Stimulated activated CD4-positive, alpha-beta T cell treated with anti-CD3 and anti-CD28 coated beads, Interleukin-2, amount 100 ng/mL, for 48 hours (primary cell): ENCODE measurements around the gene APOL3.
"Not testable (repeated sequence)": the region's sequence is repeated elsewhere in the genome, so short reads cannot be mapped to it uniquely, and the experiment has no call there.

Source experiments
- DNase-seq, 2 donors: peaks; one replicate each; pipeline ENCODE4 v3.0.0-alpha.2; 2020

The APOL3 gene, protein sequence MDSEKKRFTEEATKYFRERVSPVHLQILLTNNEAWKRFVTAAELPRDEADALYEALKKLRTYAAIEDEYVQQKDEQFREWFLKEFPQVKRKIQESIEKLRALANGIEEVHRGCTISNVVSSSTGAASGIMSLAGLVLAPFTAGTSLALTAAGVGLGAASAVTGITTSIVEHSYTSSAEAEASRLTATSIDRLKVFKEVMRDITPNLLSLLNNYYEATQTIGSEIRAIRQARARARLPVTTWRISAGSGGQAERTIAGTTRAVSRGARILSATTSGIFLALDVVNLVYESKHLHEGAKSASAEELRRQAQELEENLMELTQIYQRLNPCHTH

DNA sequence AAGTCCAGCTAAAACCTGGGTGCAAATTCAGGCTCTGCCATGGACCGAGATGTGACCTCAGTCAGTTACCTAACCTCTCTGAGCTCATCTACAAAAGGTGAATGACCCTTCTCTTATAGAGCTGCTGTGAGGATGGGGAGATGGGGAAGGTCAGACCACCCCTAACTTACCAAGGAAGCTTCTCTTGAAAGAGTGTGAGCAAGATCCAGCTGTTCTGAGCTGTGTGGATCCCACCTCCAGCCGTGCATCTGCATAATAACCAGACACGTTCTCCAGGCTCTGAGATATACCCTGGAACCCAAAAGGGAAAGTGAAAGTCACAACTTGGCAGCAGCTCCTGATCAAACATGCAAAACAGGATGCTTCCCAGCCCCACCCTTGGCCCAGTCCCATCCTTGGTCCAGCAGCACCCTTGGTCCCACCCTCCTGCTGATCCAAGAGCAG lies at the start of gene APOL3:
Gene APOL3, minus strand, starts transcription at position 257 of the 444 bp plus-strand sequence. CDS start 11,700 bp downstream, outside the sequence.
- no peak for DNase-seq

DNA sequence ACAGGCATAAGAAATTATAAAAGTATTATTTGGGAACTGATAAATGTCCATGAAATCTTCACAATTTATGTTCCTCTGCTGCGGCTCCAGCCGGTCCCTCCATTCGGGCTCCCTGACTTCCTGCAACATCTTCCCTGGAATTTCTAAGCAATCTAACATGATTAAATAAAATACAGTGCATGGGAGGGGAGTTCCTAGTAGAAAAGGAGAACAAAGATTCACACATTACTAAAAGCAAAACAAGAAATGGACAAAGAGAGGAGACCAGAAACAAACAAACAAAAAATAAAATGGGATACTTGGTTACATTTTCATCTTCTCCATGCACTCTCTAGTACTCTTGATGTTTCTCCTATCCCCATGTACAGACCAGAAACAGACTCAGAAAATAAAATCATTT lies 49.7 kb upstream of the APOL3 start:
- no peak for DNase-seq

DNA sequence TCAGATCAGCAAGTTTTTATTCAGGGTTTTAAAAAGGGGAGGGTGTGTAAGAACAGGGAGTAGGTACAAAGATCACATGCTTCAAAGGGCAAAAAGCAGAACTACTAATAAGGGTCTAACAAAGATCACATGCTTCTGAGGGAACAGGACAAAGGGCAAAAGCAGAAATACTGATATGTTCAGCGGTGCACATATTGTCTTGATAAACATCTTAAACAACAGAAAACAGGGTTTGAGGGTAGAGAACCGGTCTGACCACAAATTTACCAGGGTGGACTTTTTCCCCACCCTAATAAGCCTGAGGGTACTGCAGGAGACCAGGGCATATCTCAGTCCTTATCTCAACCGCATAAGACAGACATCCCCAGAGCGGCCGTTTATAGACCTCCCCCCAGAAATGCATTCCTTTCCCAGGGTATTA lies 48.9 kb upstream of the APOL3 start:
- not testable (repeated sequence) for DNase-seq

DNA sequence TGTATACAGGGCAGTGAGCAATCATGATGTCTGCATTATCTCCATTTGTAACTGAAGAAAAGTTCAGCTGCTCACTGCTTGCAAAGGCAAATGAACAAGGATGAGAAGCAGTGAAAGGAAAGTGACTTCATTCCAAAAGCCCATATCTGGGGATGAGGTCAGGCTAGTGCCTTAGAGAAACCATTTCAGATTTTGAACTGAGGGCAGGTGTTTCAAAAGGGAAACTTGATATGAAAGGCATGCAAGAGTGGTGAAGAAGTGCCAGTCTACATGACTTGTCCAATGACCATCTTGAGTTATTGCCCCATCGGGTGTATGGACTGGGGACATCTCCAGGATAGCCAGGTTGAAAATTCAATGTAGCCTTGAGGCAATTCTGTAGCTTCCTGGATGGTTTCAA lies 48.4 kb upstream of the APOL3 start:
- no peak for DNase-seq

DNA sequence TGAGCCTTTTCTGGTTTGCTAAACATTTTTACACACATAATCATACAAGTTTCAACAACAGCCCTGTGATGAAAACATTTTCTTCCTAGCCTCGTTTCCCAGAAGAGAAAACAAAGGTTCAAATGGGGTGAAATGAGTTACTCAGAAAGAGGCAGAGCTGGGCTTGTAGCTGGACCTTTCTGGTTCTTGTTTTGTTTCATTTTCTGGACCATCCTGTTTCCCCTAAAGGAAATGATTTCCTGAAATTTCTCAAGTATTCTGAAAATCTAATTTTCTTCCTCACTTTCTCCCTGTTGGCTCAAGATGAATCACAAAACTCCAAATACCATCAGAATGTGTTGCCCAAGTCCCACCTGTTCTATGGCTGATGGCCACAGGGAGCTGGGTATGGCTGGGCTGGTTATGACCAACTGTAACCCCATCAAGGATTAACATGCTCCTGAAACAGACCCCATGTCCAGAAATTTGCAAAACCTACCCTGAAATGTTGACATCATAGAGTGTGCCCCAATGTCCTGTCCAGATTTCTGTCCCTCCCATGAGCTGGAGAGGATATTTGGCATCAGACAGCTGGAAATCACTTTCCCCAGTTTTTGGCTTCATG lies 47.7 kb upstream of the APOL3 start:
- no peak for DNase-seq

DNA sequence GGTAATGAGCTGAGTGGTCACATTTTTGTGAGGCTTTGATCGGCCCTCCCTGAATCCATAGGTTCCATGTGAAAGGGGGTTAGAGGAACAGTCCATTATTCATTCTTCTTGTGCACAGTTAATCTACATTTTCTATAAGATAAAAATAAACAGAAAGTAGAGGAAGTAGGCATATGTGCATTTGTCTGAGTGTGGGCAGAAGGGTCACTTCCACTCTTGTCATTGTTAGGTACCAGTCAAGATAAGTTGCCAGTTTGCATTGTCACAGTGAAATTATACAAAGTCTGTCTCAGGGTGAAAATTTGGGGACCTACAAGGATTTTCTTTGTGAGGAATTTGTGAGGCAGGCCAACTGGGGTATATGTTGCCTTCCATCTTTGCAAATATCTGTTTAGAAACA lies 45.7 kb upstream of the APOL3 start:
- DNase-seq = no peak

DNA sequence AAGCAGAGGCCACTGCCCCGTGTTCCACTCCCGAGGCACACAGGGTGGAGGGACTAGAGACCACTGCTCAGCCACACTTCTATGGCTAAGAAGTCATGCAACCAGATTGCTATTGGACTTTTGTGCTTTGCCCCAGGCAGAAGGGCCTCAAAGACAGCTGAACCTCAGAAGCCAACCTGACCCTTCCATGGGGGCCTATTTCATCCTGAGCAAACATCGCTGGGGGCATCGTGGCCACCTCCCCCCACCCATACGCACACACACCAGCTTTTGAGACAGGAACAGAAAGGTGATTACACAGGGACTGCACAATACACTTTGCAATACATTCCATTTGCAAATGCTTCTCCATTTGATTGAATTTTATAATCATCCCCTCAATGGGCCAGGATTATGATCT lies 45.0 kb upstream of the APOL3 start:
- not testable (repeated sequence) for DNase-seq

DNA sequence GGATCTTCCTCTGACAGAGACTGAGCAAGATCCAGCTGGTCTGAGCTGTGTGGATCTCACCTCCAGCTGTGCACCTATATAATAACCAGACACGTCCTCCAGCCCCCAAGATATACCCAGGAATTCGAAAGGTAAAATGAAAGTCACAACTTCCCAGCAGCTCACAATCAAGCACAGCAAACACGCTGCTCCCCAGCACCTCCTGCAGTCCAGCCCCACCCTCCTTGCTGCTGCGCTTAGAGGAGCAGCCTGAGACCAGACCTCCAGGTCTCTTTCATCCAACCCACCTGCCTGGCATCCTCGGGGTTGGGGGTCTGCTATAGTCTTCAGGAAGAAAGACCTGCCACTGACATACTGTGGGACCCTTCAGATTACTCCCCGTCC lies 44.1 kb upstream of the APOL3 start:
- DNase-seq = no peak

DNA sequence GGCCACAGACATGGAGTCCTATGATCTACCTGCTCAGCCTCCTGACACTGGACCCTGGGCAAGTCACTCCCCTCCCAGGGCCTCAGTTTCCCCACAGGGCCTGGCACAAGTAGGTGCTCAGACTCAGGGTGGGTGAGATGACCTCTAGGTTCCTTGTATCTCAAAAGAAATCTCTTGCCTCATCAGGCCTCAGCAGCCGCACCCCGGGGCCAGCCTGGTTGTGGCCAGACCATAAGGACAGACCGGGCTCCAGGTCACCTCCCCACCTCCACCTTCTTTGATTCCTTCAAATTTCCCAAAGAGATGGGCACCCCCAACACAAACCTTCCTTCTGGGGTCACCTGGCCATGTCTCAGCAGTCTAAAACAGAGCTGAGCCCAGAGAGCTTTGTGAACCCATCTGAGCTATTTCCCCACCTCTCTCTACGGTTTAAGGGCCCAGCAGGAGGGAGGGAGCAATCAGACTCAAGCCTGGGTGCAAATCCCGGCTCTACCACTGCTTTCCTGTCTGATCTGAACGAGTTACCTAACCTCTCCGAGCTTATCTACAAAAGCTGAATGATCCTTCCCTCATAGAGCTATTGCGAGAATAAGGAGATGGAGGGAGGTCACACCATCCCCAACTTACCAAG lies 43.6 kb upstream of the APOL3 start:
- DNase-seq = no peak

DNA sequence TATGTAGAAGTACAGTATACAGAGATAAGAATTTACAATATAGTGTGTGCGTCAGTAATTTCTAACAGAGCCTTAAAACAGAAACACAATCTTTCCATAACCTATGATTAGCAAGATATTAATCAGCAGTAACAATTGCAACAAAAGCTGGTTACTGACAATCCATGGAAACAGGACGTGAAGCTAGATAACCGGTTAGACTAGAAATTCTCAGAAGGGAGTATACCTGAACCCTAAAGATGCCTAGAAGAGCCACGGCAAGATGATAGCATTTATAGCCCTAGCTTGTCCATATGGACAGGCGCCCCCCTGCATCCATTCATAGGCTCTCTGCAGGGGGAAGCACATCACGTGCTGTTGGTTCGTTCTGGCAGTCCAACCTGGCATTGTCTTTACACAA lies 42.9 kb upstream of the APOL3 start:
- DNase-seq = not testable (repeated sequence)

DNA sequence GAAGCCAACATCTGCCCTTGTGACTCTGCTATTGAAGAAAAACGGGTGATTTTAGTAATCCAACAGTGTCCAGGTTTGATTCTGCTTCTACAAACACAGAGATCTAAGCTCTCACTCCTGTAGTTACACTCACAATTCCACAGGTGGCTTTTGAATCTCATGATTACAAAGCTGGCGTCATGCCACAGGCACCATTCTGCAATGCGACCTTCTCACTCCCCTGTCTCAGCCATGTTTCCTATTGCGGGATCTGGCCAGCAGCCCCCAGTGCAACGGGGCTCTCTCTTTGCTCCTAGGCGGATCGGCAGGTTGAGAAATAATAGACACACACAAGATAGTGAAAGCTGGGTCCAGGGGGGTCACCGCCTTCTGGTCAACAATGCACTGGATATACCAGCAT lies 42.4 kb upstream of the APOL3 start:
- not testable (repeated sequence) for DNase-seq

DNA sequence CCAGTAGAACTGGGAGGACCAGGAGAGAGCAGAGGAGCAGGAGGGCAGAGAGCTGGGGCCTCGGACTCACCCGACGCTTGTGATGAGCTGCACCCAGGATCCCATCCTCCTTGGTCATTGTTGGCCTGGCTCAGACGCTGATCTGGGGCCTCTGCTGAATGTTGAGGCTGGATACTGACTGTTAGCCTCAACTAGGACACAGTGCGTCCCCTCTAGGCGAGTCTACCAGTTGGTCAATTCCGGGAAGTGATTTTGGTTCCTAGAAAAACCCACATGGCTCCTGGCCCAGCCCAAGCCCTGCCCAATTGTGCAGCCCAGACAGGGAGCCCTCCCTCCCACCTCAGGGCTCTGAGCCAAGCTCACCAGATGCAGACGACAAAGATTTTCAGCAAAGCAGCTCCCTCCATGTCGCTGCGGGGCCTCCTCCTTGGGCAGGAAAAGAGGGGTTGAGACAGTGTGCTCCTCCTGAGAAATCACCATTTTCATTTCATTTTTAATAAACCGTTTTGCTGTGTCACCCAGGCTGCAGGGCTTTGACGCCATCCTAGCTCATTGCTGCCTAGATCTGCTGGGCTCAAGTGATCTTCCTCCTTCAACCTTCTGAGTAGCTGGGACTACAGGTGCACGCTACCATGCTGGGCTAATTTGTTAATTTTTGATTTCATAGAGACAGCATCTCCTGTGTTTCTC lies 41.2 kb upstream of the APOL3 start, which contains the start of gene APOL4:
Gene APOL4, minus strand, starts transcription at position 180 of the 690 bp plus-strand sequence. Its CDS starts 75 bp downstream, at position 105.
- DNase-seq = no peak

DNA sequence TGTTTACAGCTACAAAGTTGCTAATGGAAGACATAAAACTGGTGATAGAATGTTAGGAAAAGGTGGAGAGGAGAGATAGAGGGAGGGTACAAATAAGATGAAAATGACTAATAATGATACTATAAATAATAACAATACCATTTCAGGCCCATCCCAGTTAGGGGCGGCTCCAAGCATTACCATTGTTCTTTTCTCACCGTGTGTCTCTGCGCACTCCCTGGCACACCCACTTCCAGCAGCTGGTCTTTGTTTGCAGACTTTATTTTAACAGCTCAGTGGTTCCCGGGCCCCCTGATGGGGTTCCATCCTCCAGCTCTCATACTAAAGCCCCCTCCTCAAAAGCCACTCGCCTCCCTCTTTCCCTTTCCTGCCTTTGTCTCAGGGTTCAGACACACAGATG lies 40.5 kb upstream of the APOL3 start:
- not testable (repeated sequence) for DNase-seq

DNA sequence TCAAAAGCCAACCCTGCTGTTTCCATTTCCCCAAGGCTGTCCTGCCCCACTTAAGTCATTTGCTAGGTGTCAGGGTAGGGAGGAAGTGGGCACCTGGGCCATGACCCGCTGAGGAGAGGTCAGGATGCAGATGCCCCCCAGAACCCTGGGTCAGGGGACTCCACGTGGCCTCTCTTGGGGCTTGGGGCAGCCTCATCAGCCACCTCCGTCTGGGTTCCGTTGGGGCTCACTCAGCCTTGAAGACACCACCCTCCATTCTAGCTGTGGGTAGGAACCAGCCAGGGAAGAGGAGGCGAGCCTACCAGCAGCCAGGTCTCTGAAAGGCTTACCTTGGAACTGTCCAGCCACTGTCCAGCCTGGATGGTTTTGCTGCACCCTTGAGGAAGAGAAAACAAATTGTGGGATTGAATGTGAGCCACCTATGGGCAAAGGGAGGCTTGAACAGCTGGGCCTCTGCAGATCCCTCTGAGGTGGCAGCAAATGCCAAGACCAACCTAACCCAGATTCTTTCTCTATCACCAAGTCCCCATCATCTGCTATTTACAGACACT lies 38.5 kb upstream of the APOL3 start:
- DNase-seq = no peak

DNA sequence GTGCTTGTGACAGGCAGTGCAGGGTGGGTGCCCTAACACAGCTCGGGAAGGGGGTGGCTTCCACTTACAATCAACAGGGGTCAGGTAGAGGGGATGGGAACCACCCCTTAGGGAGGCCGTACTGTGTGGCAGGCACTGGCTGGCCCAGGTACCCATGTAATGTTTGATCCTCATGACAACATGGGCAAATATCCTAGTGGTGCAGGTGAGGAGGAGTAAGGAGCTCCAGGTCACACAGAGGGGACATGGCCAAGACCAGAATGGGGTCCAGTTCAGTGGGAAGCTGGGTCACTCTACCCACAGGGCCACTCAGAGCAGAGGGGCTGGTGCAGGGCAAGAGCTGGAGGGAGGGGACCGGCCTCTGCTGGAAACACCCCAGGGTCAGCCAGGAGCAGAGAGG lies 38.0 kb upstream of the APOL3 start:
- no peak for DNase-seq

DNA sequence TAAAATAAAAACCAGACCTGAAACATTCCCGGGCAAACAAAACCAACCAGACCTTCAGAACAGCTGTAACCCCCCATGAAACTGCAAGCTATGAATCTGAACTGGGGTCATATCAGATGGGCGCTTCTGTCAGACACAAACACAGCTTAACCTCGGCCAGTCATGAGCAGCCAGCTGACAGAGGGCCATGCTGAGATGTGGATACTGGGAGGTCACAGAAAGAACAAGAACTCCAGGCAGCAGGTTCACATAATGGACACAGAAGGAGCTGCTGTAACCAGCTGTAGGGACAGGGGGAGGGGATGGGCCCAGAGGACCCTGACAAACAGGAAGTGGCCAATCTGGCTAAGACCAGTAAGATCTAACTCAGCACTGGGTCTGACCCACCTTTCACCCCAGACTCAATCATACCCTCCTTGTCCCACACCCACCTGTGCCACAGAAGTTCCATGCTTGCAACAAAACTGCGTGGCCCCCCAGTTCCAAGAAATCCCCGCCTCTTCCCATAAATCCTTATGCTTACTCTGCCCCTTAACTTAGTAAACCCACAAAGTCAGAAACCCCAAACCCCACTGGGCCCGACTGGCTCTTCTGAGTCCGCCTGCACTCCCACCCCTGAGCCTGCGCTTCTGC lies 37.1 kb upstream of the APOL3 start:
- no peak for DNase-seq

DNA sequence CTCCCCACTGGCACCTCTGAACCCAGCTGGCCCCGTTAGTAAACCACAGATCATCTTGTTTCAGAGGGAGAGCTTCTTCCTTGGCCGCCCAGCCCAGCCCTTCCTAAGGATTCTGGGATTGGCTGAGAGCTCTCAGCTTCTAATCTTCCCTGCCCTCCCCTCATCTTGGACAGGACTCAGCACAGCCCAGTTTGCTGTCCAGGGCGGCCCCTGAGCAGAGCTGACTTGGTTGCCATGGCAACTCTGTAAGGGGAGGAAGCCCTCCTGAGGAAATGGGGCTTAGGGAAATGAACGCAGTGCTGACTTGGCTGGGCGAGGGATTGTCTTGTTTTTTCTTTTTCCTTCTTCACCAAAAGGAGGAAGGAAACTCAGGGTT lies 36.5 kb upstream of the APOL3 start:
- no peak for DNase-seq

DNA sequence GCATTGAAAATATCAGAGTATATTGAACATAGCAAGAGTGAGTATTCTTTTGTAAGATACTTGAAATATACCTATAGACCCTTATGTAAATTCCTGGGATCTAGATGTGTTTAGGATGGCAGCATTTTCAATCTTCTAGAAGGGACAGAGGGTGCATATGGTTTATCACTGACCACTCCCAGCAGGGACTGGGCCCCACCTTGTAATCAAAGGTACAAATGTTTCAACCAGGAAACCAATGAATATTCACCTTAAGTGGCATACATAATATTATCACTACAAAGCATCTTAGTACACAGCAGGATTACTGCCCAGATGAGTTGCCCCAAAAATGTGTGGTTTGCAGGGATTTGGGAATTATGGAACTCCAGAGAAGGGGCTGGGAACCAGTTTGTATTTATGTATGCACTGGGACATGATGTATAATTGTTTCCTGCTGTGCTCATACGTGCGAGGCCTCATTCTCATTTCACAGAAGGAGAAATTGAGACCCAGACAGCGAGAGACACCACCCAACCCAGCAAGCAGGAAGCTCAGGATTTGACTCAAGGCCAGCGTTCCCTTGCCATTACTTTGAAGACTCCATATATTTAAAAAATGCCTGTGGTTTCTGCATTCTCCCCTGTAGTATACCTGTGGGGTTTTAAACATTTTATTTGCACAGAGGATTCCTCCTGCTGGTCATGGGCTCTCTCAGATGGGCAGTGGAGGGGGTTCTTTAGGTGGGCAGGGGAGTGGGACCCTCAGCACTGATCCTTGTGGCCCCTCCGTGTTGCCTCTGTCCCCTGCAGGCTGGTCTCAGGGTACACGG lies 35.9 kb upstream of the APOL3 start:
- no peak for DNase-seq

DNA sequence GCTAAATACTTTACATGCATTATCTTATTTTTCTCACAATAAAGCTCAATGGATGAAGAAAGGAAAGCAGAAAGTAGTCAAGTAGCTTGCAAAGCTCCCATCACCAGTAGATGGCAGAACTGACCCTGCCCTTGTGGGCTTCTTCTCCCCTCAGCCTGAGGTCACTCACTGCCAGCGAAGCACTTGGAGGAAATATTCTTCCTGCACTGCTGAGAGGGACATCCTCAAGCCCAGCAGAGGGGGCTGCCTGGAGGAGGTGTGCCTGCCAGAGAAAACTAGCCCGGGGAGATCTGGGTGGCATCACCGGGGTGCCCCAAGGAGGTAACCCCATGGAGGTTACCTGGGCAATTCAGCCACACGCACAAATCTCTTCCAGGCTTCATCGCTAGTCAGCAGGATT lies 34.4 kb upstream of the APOL3 start:
- DNase-seq = no peak

DNA sequence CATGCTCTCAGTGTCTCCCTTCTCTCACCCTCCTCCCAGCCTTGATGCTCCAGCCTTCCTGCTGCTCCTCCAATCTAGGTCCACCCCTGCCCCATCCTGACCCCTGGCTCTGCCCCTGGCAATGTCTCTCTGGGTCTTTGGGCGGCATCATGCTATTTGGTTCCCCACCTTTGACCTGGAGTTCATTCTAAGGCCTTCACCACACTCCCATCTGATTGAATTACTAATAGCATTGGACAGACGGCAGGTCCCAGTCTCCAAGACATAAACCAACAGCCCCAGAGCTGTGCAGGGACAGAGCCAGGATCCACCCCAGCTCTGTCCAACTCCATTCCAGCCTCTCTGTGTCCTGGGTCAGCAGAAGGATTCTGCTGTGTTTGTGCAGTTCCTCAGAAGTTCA lies 33.8 kb upstream of the APOL3 start:
- DNase-seq = no peak

DNA sequence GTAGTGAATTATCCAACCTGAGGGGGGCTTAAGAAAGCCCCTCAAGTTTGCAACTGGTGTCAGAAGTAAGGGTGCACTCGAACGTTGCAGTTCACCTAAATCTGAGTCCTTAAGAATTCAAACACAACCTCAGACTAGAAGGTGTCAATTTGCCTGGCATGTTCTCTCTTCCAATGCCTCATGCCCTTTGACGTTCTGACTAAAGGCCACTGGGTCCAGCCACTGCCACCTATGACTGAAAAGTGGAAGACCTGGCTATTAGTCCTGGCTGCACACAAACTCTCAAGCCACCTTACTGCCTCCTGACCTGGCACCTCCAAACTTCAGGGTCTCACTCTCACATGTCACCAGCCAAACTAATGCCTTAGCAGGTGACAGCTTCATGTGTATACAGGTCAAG lies 33.0 kb upstream of the APOL3 start:
- no peak for DNase-seq

DNA sequence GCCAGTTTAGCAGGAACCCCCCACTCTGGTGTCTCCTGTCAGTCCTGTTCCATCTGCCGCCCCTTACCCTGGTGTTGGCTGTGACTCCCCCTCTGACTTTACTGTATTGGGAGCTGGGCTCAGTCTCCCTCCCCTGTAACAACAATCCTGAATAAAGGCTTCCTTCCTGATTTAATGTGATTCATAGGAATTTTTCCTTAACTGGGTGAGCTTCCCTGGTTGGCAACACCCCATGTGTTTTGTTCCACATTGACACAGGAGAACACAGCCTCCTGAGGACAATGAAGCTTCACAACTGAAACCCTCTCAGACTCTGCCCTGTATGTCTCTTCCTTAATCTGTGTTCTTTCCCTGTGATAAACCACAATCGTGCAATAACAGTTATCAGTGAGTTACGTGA lies 32.6 kb upstream of the APOL3 start:
- DNase-seq = no peak
